HG02981 (cell line): ENCODE data around the gene DAZL.

Experiments
- ATAC-seq: cut with Tn5 transposase; IDR thresholded peaks from one replicate; pipeline ENCODE4 v1.9.1; 2021; ENCODE audit warnings: mild to moderate bottlenecking, moderate library complexity; ENCODE audit not compliant: unreplicated experiment

Gene DAZL

GRCh38 chr3:16546186-16547010 lies 58.8 kb downstream of the DAZL start:
- no peak for ATAC-seq

GRCh38 chr3:16545413-16546185 lies 59.6 kb downstream of the DAZL start:
- ATAC-seq: no peak

GRCh38 chr3:16543242-16543864 lies 61.9 kb downstream of the DAZL start:
- ATAC-seq: no peak

- ATAC-seq: no peak
These were observed 66.7 kb downstream of the DAZL start for GRCh38 chr3:16538507-16538906.

GRCh38 chr3:16536996-16537395 lies 68.2 kb downstream of the DAZL start:
- no peak for ATAC-seq
